ENCODE measurements around the gene PCBP3.

GRCh38 chr21:45982758-45983648 is 339.5 kb downstream of the PCBP3 start:
- no peak for TF ChIP-seq EZH2 (IDR thresholded peaks at IDR 0.05; ENCODE audit: low read length)
- TF ChIP-seq, protein P1, sequence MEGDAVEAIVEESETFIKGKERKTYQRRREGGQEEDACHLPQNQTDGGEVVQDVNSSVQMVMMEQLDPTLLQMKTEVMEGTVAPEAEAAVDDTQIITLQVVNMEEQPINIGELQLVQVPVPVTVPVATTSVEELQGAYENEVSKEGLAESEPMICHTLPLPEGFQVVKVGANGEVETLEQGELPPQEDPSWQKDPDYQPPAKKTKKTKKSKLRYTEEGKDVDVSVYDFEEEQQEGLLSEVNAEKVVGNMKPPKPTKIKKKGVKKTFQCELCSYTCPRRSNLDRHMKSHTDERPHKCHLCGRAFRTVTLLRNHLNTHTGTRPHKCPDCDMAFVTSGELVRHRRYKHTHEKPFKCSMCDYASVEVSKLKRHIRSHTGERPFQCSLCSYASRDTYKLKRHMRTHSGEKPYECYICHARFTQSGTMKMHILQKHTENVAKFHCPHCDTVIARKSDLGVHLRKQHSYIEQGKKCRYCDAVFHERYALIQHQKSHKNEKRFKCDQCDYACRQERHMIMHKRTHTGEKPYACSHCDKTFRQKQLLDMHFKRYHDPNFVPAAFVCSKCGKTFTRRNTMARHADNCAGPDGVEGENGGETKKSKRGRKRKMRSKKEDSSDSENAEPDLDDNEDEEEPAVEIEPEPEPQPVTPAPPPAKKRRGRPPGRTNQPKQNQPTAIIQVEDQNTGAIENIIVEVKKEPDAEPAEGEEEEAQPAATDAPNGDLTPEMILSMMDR (optimal IDR thresholded peaks at IDR 0.05 in 1 of 3, IDR thresholded peaks at IDR 0.05 in 1 of 3, conservative IDR thresholded peaks at IDR 0.05 in 1 of 3; ENCODE audit: extremely low read depth in 1 of 3, insufficient read depth in 2 of 3, low read length in 3 of 3) = no peak
